Measurements from ENCODE around the gene ACOT7.

ACOT7 gene

GRCh38 chr1:6251233-6251632 lies 142.3 kb downstream of the ACOT7 start:
- no peaks in the 10 kb centered on the region for H4K20me1 ChIP-seq (ENCODE audit: insufficient read depth)
- no peak overlapping the region for H3K27ac ChIP-seq
- H3K36me3 ChIP-seq (ENCODE audit: insufficient read depth), result no peaks in the 10 kb centered on the region
- H3K27me3 ChIP-seq (ENCODE audit: insufficient read depth, low read depth), result peaks cover 13% of the 10 kb centered on the region
- H3K4me1 ChIP-seq (ENCODE audit: low read depth, poor library complexity, severe bottlenecking), result peaks cover 4% of the 10 kb centered on the region
- H3K4me3 ChIP-seq (IDR thresholded peaks at IDR 0.05; ENCODE audit: insufficient read depth, low read depth, low read length), result no peak overlapping the region
- no peaks in the 10 kb centered on the region for H3K79me2 ChIP-seq (ENCODE audit: insufficient read depth, low read depth)
- no peak overlapping the region for H3K9ac ChIP-seq
- no peak overlapping the region for H2AFZ ChIP-seq (ENCODE audit: low read depth)
- H3K4me2 ChIP-seq, result no peak overlapping the region
- no peak for TF ChIP-seq CTCF (conservative IDR thresholded peaks at IDR 0.05; ENCODE audit: low read depth, low read length)

GRCh38 chr1:6249739-6250689 lies 143.6 kb downstream of the ACOT7 start:
- TF ChIP-seq CTCF (conservative IDR thresholded peaks at IDR 0.05; ENCODE audit: low read depth, low read length), result no peak
- Histone ChIP-seq H3K36me3 (ENCODE audit: insufficient read depth) (no peaks in the 10 kb centered on the region), H3K4me2 (no peak overlapping the region), H3K4me3 (IDR thresholded peaks at IDR 0.05; ENCODE audit: insufficient read depth, low read depth, low read length) (no peak overlapping the region), H3K27me3 (ENCODE audit: insufficient read depth, low read depth) (peaks cover 19% of the 10 kb centered on the region), H3K4me1 (ENCODE audit: low read depth, poor library complexity, severe bottlenecking) (peaks cover 11% of the 10 kb centered on the region), H3K79me2 (ENCODE audit: insufficient read depth, low read depth) (no peaks in the 10 kb centered on the region), H3K9ac (no peak overlapping the region), H2AFZ (ENCODE audit: low read depth) (no peak overlapping the region), H4K20me1 (ENCODE audit: insufficient read depth) (no peaks in the 10 kb centered on the region), H3K27ac (no peak overlapping the region)

GRCh38 chr1:6248932-6249738 lies 144.4 kb downstream of the ACOT7 start:
- no peak overlapping the region for H2AFZ ChIP-seq (ENCODE audit: low read depth)
- TF ChIP-seq CTCF (conservative IDR thresholded peaks at IDR 0.05; ENCODE audit: low read depth, low read length), result no peak
- H3K9ac ChIP-seq, result no peak overlapping the region

GRCh38 chr1:6248161-6248776 lies 145.3 kb downstream of the ACOT7 start:
- Histone ChIP-seq H4K20me1 (ENCODE audit: insufficient read depth) (no peaks in the 10 kb centered on the region), H3K4me1 (ENCODE audit: low read depth, poor library complexity, severe bottlenecking) (peaks cover 11% of the 10 kb centered on the region), H3K36me3 (ENCODE audit: insufficient read depth) (no peaks in the 10 kb centered on the region), H3K4me2 (no peak overlapping the region), H3K27me3 (ENCODE audit: insufficient read depth, low read depth) (peaks cover 33% of the 10 kb centered on the region), H3K79me2 (ENCODE audit: insufficient read depth, low read depth) (no peaks in the 10 kb centered on the region), H3K27ac (no peak overlapping the region), H2AFZ (ENCODE audit: low read depth) (no peak overlapping the region), H3K4me3 (IDR thresholded peaks at IDR 0.05; ENCODE audit: insufficient read depth, low read depth, low read length) (no peak overlapping the region), H3K9ac (no peak overlapping the region)
- TF ChIP-seq CTCF (conservative IDR thresholded peaks at IDR 0.05; ENCODE audit: low read depth, low read length), result no peak

More at GRCh38 chr1:6248932-6249738, 144.4 kb downstream of the ACOT7 start:
- Histone ChIP-seq H3K27ac (no peak overlapping the region), H3K4me3 (IDR thresholded peaks at IDR 0.05; ENCODE audit: insufficient read depth, low read depth, low read length) (no peak overlapping the region), H3K27me3 (ENCODE audit: insufficient read depth, low read depth) (peaks cover 25% of the 10 kb centered on the region), H3K36me3 (ENCODE audit: insufficient read depth) (no peaks in the 10 kb centered on the region), H3K4me1 (ENCODE audit: low read depth, poor library complexity, severe bottlenecking) (peaks cover 11% of the 10 kb centered on the region), H4K20me1 (ENCODE audit: insufficient read depth) (no peaks in the 10 kb centered on the region), H3K4me2 (no peak overlapping the region), H3K79me2 (ENCODE audit: insufficient read depth, low read depth) (no peaks in the 10 kb centered on the region)
